ENCODE measurements around the gene DECR2.
"Not testable (repeated sequence)": the region's sequence is repeated elsewhere in the genome, so short reads cannot be mapped to it uniquely, and the experiment has no call there.

Gene DECR2

DNA sequence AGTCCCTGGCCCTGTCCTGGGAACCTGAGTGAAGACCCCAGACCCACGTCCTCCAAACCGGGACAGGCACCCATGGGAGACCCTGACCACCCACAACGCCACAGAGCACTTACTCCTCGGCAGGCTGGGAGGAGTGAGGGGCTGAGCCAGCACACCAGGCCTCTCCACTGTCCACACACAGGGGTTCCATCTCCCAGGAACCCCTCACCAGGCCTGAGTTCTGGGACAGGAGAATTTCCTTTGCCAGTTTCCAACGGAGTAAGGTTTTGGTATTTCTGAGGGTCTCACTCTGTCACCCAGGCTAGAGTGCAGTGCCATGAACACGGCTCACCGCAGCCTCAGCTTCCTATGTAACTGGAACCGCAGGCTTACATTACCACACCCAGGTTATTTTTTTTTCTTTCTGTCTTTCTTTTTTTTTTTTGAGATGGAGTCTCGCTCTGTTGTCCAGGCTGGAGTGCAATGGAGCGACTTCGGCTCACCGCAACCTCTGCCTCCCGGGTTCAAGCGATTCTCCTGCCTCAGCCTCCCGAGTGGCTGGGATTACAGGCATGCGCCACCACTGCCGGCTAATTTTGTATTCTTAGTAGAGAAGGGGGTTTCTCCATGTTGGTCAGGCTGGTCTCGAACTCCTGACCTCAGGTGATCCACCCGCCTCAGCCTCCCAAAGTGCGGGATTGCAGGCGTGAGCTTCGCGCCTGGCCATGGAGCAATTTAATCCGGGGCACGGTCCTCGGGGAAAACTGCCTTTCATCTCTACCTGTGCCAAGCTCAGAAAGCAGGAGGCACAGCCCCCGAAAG, 21.5 kb upstream of the DECR2 start:
- DNase-seq, result no peak

DNA sequence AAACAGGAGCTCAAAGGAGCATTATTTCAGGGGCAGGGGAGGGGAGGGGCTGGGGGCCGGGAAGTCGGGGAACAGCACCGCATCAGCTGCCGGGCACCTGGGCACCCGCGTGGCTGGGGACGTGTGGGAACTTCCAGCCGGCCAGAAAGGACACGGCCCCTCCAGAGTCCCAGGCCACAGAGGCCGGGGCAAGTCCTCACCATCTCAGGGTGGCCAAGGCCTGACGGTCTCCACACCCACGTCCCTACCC, 21.0 kb upstream of the DECR2 start:
- no peak for DNase-seq

DNA sequence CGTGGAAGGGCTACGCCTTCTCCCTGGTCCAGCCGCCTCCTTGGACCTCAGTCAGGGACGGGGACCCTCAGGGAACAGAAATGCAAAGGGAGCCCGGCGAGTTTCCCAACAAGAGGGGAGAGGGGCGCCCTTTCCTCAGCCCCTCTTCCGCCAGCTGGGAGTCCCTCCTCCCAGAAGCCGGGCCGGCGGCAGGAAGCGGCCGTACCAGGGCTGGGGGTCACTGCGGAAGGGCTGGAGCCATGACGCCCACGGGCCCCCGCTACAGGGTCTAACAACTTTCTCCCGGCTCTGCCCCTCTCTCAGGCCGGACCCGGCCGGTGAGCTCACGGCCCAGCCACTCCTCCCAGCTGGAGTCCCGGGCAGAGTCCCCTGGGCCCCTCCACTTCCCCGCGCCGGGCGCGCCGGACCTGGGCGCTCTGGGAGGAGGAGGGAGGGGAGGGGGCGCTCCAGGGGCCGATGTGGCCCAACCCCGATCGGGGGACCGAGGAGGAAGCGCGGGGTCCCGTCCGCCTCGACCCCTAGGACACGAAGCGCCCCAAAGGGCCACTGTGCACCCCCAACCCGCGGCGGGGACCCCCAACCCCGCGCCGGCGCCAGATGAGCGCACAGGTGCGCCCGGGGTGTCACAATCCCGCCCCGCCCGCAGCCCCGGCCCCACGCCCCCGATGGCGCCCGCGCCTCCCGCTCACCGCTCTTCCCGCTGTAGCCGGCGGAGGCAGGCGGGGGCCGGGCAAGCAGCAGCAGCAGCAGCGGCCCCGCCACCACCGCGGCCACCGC, 20.5 kb upstream of the DECR2 start:
- no peak for DNase-seq

DNA sequence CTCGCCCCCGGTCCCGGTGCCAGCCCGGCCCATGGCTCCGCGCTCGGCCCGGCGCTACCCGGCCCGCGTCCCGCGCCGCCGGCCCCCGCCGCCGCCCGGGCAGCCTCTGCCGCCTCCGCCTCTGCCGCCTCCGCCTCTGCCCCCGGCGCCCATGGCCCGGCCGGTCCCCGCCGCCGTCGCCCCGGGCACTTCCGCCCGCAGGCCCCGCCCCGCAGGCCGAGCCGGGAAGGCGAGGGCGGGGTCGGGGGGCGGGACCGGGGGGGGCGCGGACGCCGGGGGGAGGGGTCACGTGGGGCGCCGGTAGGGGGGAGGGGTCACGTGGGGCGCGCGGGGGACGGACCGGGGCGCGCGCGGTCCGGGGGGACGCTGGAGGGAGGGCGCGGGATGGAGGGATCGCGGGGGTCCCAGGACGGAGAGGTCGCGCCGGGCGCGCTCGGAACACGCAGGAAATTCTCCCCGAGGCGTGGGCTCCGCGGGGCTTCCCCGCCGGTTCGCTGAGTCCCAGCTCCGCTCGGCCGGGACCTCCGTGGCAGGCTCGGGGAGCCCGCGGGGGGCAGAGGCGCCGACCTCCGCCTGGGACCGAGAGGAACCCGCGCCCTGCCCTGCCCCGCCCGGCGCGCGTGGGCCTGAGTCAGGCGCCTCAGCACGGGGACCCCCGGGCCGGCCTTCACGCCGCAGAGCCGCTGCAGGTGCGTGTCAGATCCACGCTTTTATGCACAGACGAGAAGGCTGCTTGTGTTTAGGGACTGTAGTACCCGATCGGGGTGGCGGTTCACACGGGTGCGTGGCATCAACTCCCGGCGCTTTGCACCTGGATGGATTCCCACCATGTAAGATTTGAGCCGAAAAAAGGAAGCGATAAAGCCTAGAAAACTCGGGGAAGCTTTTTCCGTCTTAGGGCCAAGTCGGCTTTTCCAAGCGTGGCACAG, 19.6 kb upstream of the DECR2 start, which contains the start of gene PGAP6:
TSS of gene PGAP6 (minus strand) at position 190 of the 929 bp plus-strand sequence. CDS start at position 33, 157 bp downstream.
- DNase-seq, result peak; percentile 59

DNA sequence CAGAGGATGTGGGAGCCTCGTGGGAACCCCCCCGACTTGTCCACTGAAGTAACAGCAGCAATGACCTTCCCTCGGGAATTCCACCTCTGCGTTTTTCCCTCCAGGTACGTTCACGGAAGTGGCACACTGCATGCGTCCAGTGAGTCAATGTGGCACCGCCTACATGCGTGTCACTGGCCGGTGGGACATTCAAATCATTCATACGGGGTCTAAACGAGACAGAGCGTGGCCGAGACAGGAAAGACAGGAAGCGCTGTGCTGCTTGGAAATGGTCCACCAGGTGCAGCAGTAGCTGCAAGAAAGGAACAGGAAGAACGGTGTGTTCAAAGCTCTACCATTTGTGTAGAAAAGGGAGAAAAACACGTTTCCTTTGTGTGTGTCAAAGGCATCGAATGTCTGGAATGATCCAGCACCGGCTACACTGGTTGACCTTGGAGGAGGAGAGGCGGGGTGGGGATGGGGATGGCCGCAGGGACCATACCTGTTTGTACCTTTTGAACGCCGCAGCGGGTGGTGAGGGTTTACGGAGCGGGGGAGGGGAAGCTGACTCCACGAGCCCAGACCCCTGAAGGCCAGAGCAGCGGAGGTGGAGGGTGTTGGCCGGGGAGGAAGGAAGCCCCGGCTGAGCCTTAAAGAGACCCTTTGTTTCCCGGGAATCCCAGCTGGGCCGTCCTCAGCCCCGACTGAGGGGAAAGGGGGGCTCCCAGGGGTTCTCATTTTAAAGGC, 18.2 kb upstream of the DECR2 start:
- DNase-seq, result no peak

DNA sequence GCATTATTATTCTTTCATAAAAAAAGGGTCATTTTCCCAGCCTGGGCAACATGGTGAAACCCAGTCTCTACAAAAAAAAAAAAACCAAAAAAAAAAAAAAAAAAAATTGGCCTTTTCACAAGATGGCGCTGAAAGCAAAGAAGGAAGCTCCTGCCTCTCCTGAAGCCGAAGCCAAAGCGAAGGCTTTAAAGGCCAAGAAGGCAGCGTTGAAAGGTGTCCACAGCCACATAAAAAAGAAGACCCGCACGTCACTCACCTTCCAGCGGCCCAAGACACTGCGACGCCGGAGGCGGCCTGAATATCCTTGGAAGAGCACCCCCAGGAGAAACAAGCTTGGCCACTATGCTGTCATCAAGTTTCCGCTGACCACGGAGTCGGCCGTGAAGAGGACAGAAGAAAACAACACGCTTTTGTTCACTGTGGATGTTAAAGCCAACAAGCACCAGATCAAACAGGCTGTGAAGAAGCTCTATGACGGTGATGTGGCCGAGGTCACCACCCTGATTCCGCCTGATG, 15.0 kb upstream of the DECR2 start:
- no peak for DNase-seq

DNA sequence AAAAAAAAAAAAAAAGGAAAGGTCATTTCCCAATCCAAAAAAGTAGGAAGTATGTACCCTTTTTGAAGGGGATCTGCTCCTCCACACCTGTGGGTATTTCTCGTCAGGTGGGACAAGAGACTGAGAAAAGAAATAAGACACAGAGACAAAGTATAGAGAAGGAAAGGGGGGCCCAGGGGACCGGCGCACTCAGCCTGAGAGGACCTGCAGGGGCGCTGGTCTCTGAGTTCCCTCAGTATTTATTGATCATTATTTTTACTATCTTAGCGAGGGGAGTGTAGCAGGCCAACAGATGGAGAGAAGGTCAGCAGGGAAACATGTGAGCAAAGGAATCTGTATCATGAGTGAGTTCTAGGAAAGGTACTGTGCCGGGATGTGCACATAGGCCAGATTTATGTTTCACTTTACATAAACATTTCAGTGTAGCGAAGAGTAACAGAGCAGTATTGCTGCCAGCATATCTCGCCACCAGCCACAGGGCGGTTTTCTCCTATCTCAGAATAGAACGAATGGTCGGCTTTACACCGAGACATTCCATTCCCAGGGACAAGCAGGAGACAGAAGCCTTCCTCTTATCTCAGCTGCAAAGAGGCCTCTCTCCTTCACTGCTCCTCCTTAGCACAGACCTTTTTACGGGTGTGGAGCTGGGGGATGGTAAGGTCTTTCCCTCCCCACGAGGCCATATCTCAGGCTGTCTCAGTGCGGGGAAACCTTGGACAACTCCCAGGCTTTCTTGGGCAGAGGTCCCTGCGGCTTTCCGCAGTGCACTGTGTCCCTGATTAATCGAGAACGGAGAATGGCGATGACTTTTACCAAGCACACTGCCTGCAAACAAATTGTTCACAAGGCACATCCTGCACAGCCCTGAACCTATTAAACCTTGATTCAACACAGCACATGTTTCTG, 13.7 kb upstream of the DECR2 start:
- not testable (repeated sequence) for DNase-seq

DNA sequence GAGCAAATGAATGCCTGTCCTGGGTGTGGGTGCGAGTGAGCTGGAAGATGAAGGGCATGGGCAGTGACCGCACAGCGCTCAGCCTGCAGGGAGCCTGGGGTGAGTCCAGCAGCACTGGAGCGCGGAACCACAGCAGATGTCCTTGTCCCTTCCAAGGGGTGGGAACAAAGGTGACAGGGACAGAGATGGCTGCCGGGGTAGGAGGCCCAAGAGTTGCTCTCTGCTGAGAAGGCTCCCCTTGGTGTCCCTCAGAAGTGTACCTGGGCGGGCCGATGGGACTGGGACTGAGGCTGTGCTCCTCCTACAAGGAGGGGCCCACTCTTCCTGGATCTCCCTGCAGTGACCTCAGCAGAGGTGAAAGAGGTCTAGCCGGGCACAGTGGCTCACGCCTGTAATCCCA, 12.3 kb upstream of the DECR2 start:
- no peak for DNase-seq

DNA sequence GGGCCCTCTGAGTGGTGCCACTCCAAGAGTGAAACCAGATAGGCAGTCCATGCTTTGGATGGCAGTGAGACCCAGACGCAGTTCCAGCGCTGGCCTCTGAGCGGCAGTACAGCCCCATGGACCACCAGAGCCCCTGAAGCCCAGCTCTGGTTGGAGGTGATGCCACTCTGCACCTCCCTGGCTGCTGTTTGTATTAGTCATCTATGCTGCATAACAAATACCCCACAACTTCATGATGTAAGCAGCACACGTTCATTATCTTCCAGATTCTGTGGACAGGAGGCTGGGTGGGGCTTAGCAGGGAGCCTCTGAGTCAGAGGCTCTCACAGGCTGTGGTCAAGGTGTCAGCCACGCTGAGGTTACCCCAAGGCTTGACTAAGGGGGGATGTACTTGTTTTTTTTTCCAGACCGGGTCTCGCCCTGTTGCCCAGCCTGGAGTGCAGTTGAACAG, 9.8 kb upstream of the DECR2 start:
- DNase-seq, result peak; percentile 39

DNA sequence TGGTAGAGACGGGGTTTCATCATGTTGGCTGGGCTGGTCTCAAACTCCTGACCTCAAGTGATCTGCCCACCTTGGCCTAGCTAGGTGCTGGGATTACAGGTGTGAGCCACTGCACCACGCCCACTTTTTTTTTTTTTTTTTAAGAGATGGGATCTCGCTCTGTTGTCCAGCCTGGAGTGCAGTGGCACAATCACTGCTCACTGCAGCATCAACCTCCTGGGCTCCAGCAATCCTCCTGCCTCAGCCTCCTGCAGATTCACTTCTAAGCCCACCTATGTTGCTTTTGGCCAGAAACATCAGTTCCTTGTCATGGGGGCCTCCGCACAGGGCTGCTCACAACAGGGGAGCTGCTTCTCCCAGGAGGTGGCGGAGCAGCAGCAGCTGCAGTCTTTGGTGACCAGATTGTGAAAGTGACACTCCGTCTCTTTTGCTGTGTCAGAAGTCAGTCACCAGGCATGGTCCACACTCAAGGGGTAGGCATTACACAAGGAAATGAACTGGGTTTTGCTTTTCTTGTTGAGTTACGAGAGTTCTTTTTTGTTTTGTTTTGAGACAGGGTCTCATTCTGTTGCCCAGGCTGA, 9.1 kb upstream of the DECR2 start:
- DNase-seq, result no peak

DNA sequence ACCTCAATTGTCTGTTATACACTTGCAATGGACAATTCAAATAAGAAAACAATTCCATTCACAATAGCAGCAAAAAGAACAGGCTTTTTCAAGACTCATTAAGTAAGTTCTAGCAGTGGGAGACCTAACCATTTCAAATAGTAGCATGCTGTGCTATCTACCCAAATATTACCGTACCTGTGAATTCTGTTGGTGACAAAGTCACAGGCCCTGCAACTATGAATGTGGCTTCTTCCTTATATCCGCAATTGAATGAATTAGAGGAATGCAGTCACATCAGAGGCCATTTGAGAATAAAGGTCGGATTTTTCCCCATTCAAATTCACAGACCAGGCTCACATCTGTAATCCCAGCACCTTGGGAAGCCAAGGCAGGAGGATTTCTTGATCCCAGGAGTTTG, 5.5 kb upstream of the DECR2 start:
- no peak for DNase-seq

DNA sequence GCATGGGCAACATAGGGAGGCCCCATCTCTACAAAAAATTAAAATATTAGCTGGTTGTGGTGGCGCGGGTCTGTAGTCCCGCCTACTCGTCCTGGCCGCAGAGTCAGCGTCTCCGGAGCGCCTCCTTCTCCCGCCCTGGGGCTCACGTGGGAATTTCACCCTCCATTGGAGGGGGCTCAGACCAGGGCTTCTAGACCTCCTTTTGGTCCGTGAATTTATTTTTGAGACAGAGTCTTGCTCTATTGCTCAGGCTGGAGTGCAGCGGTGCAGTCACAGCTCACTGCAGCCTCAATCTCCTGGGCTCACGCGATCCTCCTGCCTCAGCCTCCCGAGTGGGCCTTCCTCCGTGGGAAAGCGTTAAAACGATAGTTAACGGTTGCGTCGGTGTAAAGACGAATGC, 5.1 kb upstream of the DECR2 start:
- DNase-seq, result peak; percentile 43

DNA sequence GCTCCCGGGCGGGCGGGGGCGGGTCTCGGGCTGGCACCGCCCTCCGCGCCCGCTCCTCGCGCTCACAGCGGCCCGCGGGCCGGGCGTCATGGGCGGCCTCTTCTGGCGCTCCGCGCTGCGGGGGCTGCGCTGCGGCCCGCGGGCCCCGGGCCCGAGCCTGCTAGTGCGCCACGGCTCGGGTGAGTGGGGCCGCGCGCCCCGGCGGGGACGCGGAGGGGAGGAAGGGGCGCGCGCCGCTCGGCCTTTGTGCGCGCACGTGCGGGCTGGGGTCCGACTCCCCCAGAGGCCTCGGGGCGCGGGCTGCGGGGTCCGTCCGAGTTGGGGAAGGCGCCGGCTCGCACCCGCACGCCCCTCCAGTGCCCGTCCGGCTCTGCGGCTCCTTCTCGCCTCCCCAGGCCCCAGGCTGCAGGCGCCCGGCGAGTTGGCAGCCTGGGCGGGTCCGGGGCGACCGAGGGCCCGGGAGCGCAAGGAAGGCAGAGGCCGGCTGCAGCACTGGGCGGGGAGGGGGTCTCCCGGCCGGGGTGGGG, 4.5 kb upstream of the DECR2 start, which contains the start of gene NME4:
TSS of gene NME4 (plus strand) at position 65 of the 527 bp plus-strand sequence. CDS start at position 89, 24 bp downstream.
- DNase-seq, result peak; percentile 35

DNA sequence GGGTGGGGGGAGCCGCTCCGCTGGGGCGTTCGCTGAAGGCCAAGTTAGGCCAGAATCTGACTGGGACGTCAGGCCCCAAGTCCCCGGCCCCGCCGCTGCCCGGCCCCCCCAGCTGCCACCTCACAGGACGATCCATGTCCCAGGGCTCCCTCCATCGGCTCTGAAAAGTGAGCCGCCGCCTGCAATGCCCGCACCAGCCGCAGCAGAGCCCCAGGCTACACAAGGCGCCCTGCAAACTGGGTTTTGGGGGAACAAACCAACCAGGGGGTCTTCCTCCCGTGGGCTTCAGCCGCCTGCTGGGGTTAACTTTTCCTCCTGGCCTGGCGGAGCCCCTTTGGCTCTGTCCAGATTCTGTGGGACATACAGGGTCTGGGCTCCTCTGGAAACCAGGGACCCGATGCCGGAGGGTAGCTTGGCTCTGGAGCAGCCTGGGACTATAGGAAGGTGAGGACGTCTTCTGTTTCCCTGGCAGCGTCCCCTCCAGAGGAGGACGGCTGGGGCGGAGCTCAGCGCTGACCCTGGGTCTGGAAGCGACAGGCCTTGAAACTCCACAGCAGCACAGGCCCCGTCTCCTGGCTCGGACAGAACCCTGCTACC, 3.9 kb upstream of the DECR2 start:
- DNase-seq, result no peak

DNA sequence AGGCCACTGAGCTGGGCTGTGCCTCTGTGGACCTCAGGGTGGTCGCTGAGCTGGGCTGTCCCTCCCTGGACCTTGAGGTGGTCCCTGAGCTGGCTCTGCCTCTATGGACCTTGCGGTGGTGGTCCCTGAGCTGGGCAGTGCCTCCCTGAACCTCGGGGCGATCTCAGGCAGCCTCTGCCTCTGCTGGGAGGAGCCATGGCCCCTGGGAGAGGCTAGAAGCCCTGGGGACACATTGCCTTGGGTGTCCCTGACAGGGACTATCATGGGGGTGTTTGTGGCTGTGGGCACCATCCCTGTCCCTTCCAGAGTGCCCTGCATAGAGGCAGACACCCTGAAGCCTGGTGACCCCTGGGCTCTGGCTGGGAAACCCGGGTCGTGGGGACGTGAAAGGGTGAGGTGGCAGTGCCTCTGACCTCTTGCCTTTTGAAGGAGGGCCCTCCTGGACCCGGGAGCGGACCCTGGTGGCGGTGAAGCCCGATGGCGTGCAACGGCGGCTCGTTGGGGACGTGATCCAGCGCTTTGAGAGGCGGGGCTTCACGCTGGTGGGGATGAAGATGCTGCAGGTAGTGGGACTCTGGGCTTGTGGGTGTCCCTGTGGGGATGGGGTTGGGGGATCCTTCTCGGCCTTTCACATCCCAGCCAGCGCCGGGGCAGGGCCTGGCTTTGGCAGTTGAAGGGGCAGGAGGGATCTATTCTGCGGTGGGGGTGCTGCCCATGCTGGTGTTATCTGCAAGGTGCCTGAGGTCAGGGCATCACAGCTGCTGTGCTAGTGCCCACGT, 2.9 kb upstream of the DECR2 start:
- no peak for DNase-seq

DNA sequence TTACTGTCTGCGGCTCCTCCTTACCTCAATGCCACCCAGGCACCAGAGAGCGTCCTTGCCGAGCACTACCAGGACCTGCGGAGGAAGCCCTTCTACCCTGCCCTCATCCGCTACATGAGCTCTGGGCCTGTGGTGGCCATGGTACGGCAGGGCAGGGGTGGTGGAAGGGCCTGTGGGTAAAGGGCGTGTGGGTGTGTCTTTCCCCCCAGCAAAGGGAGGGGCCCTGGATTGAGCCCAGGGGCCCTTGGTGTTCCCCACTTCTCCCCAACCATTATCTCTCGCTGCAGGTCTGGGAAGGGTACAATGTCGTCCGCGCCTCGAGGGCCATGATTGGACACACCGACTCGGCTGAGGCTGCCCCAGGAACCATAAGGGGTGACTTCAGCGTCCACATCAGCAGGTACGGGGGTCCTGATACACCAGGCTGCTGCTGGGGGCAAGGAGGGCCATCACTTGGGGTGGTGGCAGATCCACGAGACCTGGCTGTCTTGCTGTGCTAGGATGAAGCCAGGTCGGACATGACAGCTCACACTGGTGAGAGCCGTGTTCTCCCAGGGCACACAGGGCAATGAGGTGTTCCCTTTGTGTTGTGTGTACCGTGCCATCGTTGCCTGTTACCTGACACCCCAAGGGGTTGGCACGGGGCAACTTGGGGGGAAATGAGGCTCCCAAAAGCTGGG, 2.2 kb upstream of the DECR2 start:
- DNase-seq, result no peak

DNA sequence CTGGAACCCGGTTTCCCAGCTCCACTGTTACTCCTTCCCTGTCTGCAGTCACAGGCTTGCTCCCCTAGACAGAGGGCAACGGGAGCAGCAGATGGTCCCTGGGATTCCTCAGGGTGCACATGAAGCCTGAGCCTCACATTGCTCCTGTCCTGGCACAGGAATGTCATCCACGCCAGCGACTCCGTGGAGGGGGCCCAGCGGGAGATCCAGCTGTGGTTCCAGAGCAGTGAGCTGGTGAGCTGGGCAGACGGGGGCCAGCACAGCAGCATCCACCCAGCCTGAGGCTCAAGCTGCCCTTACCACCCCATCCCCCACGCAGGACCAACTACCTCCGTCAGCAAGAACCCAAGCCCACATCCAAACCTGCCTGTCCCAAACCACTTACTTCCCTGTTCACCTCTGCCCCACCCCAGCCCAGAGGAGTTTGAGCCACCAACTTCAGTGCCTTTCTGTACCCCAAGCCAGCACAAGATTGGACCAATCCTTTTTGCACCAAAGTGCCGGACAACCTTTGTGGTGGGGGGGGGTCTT, 1.6 kb upstream of the DECR2 start:
- no peak for DNase-seq

DNA sequence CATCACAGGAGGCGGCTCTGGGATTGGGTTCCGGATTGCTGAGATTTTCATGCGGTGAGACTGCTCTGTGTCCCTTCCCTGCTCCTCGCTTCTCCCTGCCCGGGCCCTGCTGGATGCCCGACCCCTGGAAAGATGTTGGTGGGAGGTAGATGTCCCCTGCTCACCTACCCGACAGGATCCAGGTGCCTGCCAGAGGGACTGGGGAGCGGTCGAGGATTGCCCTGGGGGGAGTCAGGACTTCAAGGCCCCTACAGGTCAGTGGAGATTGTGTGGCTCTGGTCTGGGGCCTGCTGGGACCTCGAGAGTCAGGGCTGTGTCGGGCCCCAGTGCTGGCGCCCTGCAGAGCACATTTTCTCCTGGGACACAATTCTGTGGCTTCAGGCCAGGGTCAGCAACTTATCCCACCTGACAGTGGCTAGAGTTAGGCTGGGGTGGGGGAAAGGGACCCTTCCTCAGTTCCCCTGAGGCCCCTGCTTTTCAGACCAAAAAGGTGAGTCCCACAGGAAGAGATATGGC, 3.3 kb downstream of the DECR2 start:
- DNase-seq, result no peak

Data from NCI-H1436 (cell line).